ENCODE measurements around the gene LRMDA.

DNA sequence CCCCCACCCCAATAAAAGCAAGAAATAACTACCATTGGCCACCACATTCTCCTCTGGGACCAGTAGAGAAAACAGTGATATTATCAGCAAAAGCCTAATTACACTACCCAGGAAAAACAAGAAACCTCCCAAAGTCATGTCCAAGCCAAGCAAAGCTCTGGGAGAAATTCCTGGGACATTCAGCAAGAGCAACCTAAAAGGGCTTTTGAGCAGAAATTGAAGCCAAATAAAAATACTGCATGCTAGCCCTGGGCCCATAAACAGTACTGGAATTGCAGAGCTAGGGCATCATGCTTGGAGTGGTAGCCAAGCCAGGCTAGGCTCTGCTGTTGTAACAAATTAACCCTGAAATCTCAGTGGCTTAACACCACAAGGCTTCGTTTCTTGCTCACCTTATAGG, 347.9 kb downstream of the LRMDA start:
- TF ChIP-seq POLR2A (IDR thresholded peaks at IDR 0.05; ENCODE audit: low read depth, low read length) (no peak), EZH2 (IDR thresholded peaks at IDR 0.05; ENCODE audit: borderline replicate concordance, low read depth, low read length, severe bottlenecking) (no peak), POLR2AphosphoS5 (IDR thresholded peaks at IDR 0.05; ENCODE audit: insufficient read depth, low read depth, low read length) (no peak), GATA2 (IDR thresholded peaks at IDR 0.05; ENCODE audit: insufficient read depth, insufficient read length, low read depth, low read length) (no peak)
- TF ChIP-seq, protein P1, sequence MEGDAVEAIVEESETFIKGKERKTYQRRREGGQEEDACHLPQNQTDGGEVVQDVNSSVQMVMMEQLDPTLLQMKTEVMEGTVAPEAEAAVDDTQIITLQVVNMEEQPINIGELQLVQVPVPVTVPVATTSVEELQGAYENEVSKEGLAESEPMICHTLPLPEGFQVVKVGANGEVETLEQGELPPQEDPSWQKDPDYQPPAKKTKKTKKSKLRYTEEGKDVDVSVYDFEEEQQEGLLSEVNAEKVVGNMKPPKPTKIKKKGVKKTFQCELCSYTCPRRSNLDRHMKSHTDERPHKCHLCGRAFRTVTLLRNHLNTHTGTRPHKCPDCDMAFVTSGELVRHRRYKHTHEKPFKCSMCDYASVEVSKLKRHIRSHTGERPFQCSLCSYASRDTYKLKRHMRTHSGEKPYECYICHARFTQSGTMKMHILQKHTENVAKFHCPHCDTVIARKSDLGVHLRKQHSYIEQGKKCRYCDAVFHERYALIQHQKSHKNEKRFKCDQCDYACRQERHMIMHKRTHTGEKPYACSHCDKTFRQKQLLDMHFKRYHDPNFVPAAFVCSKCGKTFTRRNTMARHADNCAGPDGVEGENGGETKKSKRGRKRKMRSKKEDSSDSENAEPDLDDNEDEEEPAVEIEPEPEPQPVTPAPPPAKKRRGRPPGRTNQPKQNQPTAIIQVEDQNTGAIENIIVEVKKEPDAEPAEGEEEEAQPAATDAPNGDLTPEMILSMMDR (IDR thresholded peaks at IDR 0.05; ENCODE audit: extremely low read depth in 1 of 2, insufficient read depth in 1 of 2, low read depth in 1 of 2, low read length in 2 of 2), result no peak
